Neural cell (in vitro differentiated cells): ENCODE data around the gene DSN1. TPM values are rescaled to one million over a fixed set of nuclear protein-coding genes. Genes with fewer than 3 reads are reported as not detected.
A peak's percentile ranks its signal among the peaks of the same experiment; 100 is the strongest.

Source experiments
- H2AFZ ChIP-seq: fragments of 200-600, 300-800 bp; sonication (generic), shearing (Covaris generic); 2 replicates; pipeline ENCODE4 v1.6.0; 2014; ENCODE audit warnings: low read depth, mild to moderate bottlenecking, antibody characterized with exemption, low read length, moderate library complexity
- H3F3A ChIP-seq: fragments of 200-600 bp; shearing (Covaris generic); 2 replicates; pipeline ENCODE4 v1.6.1; 2016; ENCODE audit warnings: mild to moderate bottlenecking, moderate library complexity, mixed read lengths, antibody characterized with exemption, low read length; ENCODE audit not compliant: insufficient read depth, poor library complexity, severe bottlenecking
- H3K27ac ChIP-seq: fragments of 200-600, 300-800 bp; sonication (generic), shearing (Covaris generic); 2 replicates; pipeline ENCODE4 v1.5.1; 2014; ENCODE audit warnings: mild to moderate bottlenecking, low read length, moderate library complexity
- H3K27me3 ChIP-seq: fragments of 300-800, 200-600 bp; sonication (generic), shearing (Covaris generic); 2 replicates; pipeline ENCODE4 v1.6.0; 2014; ENCODE audit warnings: mild to moderate bottlenecking, low read depth, low read length, moderate library complexity; ENCODE audit not compliant: insufficient read depth
- H3K36me3 ChIP-seq: fragments of 300-800, 200-600 bp; sonication (generic), shearing (Covaris generic); 2 replicates; pipeline ENCODE4 v1.5.1; 2014; ENCODE audit warnings: mild to moderate bottlenecking, antibody characterized with exemption, low read length, moderate library complexity; ENCODE audit not compliant: insufficient read depth
- H3K4me2 ChIP-seq: fragments of 300-800, 200-600 bp; sonication (generic), shearing (Covaris generic); 2 replicates; pipeline ENCODE4 v1.6.0; 2014; ENCODE audit warnings: mild to moderate bottlenecking, low read length
- H3K4me3 ChIP-seq: fragments of 300-800, 200-600 bp; sonication (generic), shearing (Covaris generic); 2 replicates; pipeline ENCODE4 v1.5.1; 2014; ENCODE audit warnings: mild to moderate bottlenecking, low read length, moderate library complexity
- H3K79me2 ChIP-seq: fragments of 200-600 bp; shearing (Covaris generic); replicated peaks from 2 replicates; pipeline ENCODE4 v1.6.0; 2014; ENCODE audit warnings: mild to moderate bottlenecking, low read length, moderate library complexity; ENCODE audit not compliant: insufficient read depth
- H3K9ac ChIP-seq: fragments of 300-800, 200-600 bp; sonication (generic), shearing (Covaris generic); 2 replicates; pipeline ENCODE4 v1.6.1; 2016; ENCODE audit warnings: mild to moderate bottlenecking, low read length, mixed read lengths
- H3K9me2 ChIP-seq: fragments of 200-600 bp; shearing (Covaris generic); 2 replicates; pipeline ENCODE4 v1.6.1; 2016; ENCODE audit warnings: mild to moderate bottlenecking, low read length, mixed read lengths; ENCODE audit not compliant: insufficient read depth
- H3K9me3 ChIP-seq: fragments of 200-600, 300-800 bp; sonication (generic), shearing (Covaris generic); 2 replicates; pipeline ENCODE4 v1.6.1; 2016; ENCODE audit warnings: mild to moderate bottlenecking, mixed run types, low read length, moderate library complexity, mixed read lengths
- H4K20me1 ChIP-seq: fragments of 200-600 bp; shearing (Covaris generic); 2 replicates; pipeline ENCODE4 v1.6.1; 2016; ENCODE audit warnings: mild to moderate bottlenecking, mixed run types; ENCODE audit not compliant: insufficient read depth
- EP300 ChIP-seq: fragments of 450-650 bp; conservative IDR thresholded peaks from 2 replicates; pipeline ENCODE4 v1.6.1; 2014; ENCODE audit warnings: antibody characterized with exemption, mild to moderate bottlenecking, moderate library complexity; ENCODE audit not compliant: poor library complexity, severe bottlenecking
- EZH2 ChIP-seq: fragments of 200-600, 300-800 bp; shearing (Covaris generic), sonication (generic); IDR thresholded peaks from 2 replicates; pipeline ENCODE4 v1.6.1; 2014; ENCODE audit warnings: antibody characterized with exemption, low read length, borderline replicate concordance, mild to moderate bottlenecking; ENCODE audit not compliant: insufficient read depth, poor library complexity, severe bottlenecking
- MXI1 ChIP-seq: fragments of 450-650 bp; conservative IDR thresholded peaks from 2 replicates; pipeline ENCODE4 v1.6.1; 2014; ENCODE audit warnings: antibody characterized with exemption, mild to moderate bottlenecking; ENCODE audit not compliant: poor library complexity, severe bottlenecking
- POLR2AphosphoS5 ChIP-seq: IDR thresholded peaks from 2 replicates; pipeline ENCODE4 v1.6.1; 2012
- RAD21 ChIP-seq: fragments of 450-650 bp; conservative IDR thresholded peaks from 2 replicates; pipeline ENCODE4 v1.6.1; 2014; ENCODE audit warnings: antibody characterized with exemption, mild to moderate bottlenecking, moderate library complexity
- SMC3 ChIP-seq: fragments of 450-650 bp; conservative IDR thresholded peaks from 2 replicates; pipeline ENCODE4 v1.6.1; 2014; ENCODE audit warnings: antibody characterized with exemption, mild to moderate bottlenecking, moderate library complexity; ENCODE audit not compliant: poor library complexity
- TAF1 ChIP-seq: IDR thresholded peaks from 2 replicates; pipeline ENCODE4 v1.6.1; 2012; ENCODE audit warnings: low read depth
- polyA plus RNA-seq: library from polyadenylated mRNA; depleted of rRNA; stranded (reverse); fragments of >200 nt; gene quantifications from 2 replicates; pipeline ENCODE4 v1.2.3, GENCODE V29; 2014
- TF ChIP-seq, protein P1 (sequence below): IDR thresholded peaks from 2 replicates; pipeline ENCODE4 v1.6.1; 2012; ENCODE audit warnings: borderline replicate concordance
- TF ChIP-seq, protein P2 (sequence below): fragments of 450-650 bp; IDR thresholded peaks from 2 replicates; pipeline ENCODE4 v1.5.1; 2014; ENCODE audit warnings: antibody characterized with exemption, mild to moderate bottlenecking, moderate library complexity; ENCODE audit not compliant: poor library complexity, severe bottlenecking

Gene DSN1
- polyA plus RNA-seq, 1 donor from 2014 or later = 8.1 TPM

DNA sequence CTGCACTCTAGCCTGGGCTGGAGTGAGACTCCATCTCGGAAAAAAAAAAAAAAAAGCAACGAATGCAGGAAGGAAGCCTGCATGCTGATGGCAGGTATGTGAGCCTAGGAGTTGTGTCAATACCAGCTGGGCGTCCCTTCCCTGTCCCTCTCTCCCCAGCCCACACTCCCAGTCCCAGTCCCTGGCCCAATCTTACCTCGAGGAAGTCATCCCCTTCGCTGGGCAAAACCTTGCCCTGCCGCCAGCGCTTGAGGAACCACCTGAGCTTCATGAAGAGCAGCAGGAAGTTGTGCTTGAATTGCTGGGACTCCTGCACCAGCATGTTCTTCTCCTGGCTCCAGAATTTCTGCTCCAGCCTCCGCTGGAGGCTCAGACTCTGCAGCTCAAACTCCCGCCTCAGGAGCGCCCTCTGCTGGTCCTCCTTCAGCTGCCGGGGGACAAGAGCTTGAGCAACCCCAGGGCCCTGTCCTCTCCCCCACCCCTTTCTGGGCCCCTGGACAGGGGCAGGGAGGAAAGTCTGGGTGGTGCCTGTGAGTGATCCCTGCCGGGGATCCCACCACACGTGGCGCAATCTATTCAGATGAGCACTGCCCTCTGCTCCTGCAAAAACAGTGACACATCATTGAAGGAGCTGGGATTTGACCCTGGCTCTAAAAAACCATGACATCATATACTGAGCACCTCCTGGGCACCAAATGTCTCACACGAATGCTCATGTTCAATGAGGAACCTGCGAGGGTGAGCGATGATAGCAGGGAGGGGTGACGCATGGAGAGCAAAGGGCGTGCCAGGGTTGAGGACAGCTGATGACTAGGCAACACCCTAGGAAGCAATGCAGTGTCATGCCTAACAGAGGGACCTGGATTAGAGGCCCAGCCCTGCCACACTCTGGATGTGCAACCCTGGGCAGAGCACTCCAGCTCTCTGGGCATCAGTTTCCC is 35.0 kb upstream of the DSN1 start:
- TF ChIP-seq SMC3 (no peak), POLR2AphosphoS5 (no peak)
- TF ChIP-seq, protein P1, sequence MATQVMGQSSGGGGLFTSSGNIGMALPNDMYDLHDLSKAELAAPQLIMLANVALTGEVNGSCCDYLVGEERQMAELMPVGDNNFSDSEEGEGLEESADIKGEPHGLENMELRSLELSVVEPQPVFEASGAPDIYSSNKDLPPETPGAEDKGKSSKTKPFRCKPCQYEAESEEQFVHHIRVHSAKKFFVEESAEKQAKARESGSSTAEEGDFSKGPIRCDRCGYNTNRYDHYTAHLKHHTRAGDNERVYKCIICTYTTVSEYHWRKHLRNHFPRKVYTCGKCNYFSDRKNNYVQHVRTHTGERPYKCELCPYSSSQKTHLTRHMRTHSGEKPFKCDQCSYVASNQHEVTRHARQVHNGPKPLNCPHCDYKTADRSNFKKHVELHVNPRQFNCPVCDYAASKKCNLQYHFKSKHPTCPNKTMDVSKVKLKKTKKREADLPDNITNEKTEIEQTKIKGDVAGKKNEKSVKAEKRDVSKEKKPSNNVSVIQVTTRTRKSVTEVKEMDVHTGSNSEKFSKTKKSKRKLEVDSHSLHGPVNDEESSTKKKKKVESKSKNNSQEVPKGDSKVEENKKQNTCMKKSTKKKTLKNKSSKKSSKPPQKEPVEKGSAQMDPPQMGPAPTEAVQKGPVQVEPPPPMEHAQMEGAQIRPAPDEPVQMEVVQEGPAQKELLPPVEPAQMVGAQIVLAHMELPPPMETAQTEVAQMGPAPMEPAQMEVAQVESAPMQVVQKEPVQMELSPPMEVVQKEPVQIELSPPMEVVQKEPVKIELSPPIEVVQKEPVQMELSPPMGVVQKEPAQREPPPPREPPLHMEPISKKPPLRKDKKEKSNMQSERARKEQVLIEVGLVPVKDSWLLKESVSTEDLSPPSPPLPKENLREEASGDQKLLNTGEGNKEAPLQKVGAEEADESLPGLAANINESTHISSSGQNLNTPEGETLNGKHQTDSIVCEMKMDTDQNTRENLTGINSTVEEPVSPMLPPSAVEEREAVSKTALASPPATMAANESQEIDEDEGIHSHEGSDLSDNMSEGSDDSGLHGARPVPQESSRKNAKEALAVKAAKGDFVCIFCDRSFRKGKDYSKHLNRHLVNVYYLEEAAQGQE = no peak
- TF ChIP-seq, protein P2, sequence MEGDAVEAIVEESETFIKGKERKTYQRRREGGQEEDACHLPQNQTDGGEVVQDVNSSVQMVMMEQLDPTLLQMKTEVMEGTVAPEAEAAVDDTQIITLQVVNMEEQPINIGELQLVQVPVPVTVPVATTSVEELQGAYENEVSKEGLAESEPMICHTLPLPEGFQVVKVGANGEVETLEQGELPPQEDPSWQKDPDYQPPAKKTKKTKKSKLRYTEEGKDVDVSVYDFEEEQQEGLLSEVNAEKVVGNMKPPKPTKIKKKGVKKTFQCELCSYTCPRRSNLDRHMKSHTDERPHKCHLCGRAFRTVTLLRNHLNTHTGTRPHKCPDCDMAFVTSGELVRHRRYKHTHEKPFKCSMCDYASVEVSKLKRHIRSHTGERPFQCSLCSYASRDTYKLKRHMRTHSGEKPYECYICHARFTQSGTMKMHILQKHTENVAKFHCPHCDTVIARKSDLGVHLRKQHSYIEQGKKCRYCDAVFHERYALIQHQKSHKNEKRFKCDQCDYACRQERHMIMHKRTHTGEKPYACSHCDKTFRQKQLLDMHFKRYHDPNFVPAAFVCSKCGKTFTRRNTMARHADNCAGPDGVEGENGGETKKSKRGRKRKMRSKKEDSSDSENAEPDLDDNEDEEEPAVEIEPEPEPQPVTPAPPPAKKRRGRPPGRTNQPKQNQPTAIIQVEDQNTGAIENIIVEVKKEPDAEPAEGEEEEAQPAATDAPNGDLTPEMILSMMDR = peak; percentile 43
- Histone ChIP-seq H3K4me3 (no peak overlapping the region), H2AFZ (no peak overlapping the region), H3K9ac (no peak overlapping the region), H3K27me3 (no peaks in the 10 kb centered on the region), H3K36me3 (peaks cover 5% of the 10 kb centered on the region), H3K27ac (no peak overlapping the region), H3K9me2 (no peaks in the 10 kb centered on the region), H3F3A (no peaks in the 10 kb centered on the region), H3K4me2 (no peak overlapping the region), H3K79me2 (peaks cover 23% of the 10 kb centered on the region), H4K20me1 (no peaks in the 10 kb centered on the region), H3K9me3 (no peaks in the 10 kb centered on the region)

DNA sequence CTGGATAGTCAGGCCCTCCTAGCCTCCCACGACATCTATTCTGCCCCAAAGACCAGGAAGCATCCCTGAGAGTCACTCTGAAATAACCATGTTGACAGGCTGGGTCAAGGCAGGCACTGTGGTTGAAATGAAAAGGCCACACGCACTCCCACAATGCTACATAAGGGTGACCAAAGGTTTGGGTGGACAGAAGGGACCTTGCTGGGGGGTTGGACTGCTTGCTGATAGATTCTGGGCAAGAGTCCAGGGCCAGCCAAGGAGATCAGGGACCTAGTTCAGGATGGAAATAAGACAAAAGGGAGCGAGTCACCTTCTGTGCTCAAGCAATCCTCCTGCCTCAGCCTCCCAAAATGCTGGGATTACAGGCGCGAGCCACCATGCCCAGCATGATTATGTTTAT is 32.5 kb upstream of the DSN1 start:
- no peaks in the 10 kb centered on the region for H3K27me3 ChIP-seq
- TF ChIP-seq EP300 = no peak
- TF ChIP-seq RAD21 = no peak
- TF ChIP-seq TAF1 = no peak
- no peak for TF ChIP-seq EZH2
- TF ChIP-seq, protein P2 = no peak
- no peak for TF ChIP-seq SMC3
- TF ChIP-seq, protein P1 = no peak
- TF ChIP-seq POLR2AphosphoS5 = no peak
- no peak for TF ChIP-seq MXI1
- no peak overlapping the region for H3K4me3 ChIP-seq
- no peaks in the 10 kb centered on the region for H4K20me1 ChIP-seq
- H3K9me3 ChIP-seq = no peaks in the 10 kb centered on the region
- H3K36me3 ChIP-seq = peaks cover 13% of the 10 kb centered on the region
- no peak overlapping the region for H3K4me2 ChIP-seq
- H3K9me2 ChIP-seq = no peaks in the 10 kb centered on the region
- H3K9ac ChIP-seq = no peak overlapping the region
- H3K79me2 ChIP-seq = peaks cover 7% of the 10 kb centered on the region
- no peaks in the 10 kb centered on the region for H3F3A ChIP-seq
- H2AFZ ChIP-seq = no peak overlapping the region
- H3K27ac ChIP-seq = no peak overlapping the region
